Esophagus muscularis mucosa (tissue), 4 donors: ENCODE measurements around the gene VCPKMT. TPM values are rescaled to one million over a fixed set of nuclear protein-coding genes. Genes with fewer than 3 reads are reported as not detected.

ENCODE experiments used
- DNase-seq: peaks from one replicate; pipeline ENCODE4 v3.0.0-alpha.2; 2017; ENCODE audit errors: extremely low spot score
- H3K27ac ChIP-seq, 4 donors: fragments of 200-600 bp; sonication (generic); replicated peaks in 1 of 4; 1 replicate in 3 of 4; 2 replicates in 1 of 4; pipeline ENCODE4 v1.5.1; 2016 to 2019; ENCODE audit warnings: mild to moderate bottlenecking in 1 of 4
- H3K27me3 ChIP-seq, 4 donors: fragments of 200-600 bp; sonication (generic); one replicate each; pipeline versions ENCODE4 v1.5.1 to v1.6.0; 2016 to 2019
- H3K36me3 ChIP-seq, 4 donors: fragments of 200-600 bp; sonication (generic); one replicate each; pipeline ENCODE4 v1.5.1; 2016 to 2019
- H3K4me1 ChIP-seq, 4 donors: fragments of 200-600 bp; sonication (generic); one replicate each; pipeline ENCODE4 v1.5.1; 2016 to 2019
- H3K4me3 ChIP-seq, 4 donors: fragments of 200-600 bp; sonication (generic); 1 replicate in 2 of 4; 2 replicates in 2 of 4; pipeline ENCODE4 v1.5.1; 2016 to 2019; ENCODE audit warnings: mild to moderate bottlenecking in 4 of 4, moderate library complexity in 1 of 4
- H3K9me3 ChIP-seq, 4 donors: fragments of 200-600 bp; sonication (generic); 1 replicate in 3 of 4; 2 replicates in 1 of 4; pipeline ENCODE4 v1.5.1; 2016 to 2019
- CTCF ChIP-seq, 3 experiments: fragments of 200-600 bp in 2 of 3; fragments of 450-650 bp in 1 of 3; sonication (generic) in 2 of 3; IDR thresholded peaks; one replicate each; pipeline ENCODE4 v1.5.1; 2017 to 2019; ENCODE audit warnings: antibody characterized with exemption in 3 of 3, mild to moderate bottlenecking in 2 of 3, moderate library complexity in 1 of 3
- EP300 ChIP-seq: sonication (generic); formaldehyde crosslinking; IDR thresholded peaks from one replicate; pipeline ENCODE4 v1.6.1; 2017; ENCODE audit warnings: antibody characterized with exemption
- POLR2A ChIP-seq: fragments of 450-650 bp; IDR thresholded peaks from one replicate; pipeline ENCODE4 v1.6.1; 2017; ENCODE audit warnings: antibody characterized with exemption, moderate library complexity, mild to moderate bottlenecking, low read depth
- POLR2AphosphoS5 ChIP-seq, 2 donors: sonication (generic); formaldehyde crosslinking; IDR thresholded peaks; one replicate each; pipeline ENCODE4 v1.6.1; 2017; ENCODE audit warnings: antibody characterized with exemption in 2 of 2
- WGBS: methylation state at CpG from one replicate; pipeline ENCODE4 v1.1.5; 2018; 5-methylcytosine and 5-hydroxymethylcytosine counted together
- intact Hi-C: fragments of 100-400 bp; cut with DNase I; formaldehyde crosslinking; loops from one replicate; pipeline ENCODE4 v1.15.1; 2023
- total RNA-seq, 4 donors: library from RNA; depleted of rRNA; stranded (reverse); fragments of >200 nt; gene quantifications; one replicate each; pipeline versions ENCODE4 v1.1.0 to v1.2.1, GENCODE V29; 2016

VCPKMT gene
- total RNA-seq, 4 donors from 2014 or later, result 3.1 to 5.4 (median 4.8) TPM

- H3K4me1 ChIP-seq, result no peaks in the 10 kb centered on the region
- no peaks in the 10 kb centered on the region for H3K9me3 ChIP-seq
- H3K27ac ChIP-seq, result no peak overlapping the region
- H3K4me3 ChIP-seq, result no peak overlapping the region
- H3K36me3 ChIP-seq, result no peaks in the 10 kb centered on the region
- H3K27me3 ChIP-seq, result no peaks in the 10 kb centered on the region
- DNase-seq, result no peak
- TF ChIP-seq POLR2AphosphoS5 (IDR thresholded peaks at IDR 0.05) (no peak), CTCF (IDR thresholded peaks at IDR 0.05) (no peak), POLR2A (no peak), EP300 (no peak)
- WGBS, result 81% methylated on average over 12 of the region's 13 CpGs
- intact Hi-C loops, result no loop called here
These were observed 45.4 kb downstream of the VCPKMT start for GRCh38 chr14:50070840-50071548.

GRCh38 chr14:50070230-50070629 lies 46.1 kb downstream of the VCPKMT start:
- DNase-seq, result no peak
- TF ChIP-seq POLR2AphosphoS5 (IDR thresholded peaks at IDR 0.05), result no peak
- no peak for TF ChIP-seq POLR2A
- TF ChIP-seq CTCF (IDR thresholded peaks at IDR 0.05), result no peak
- no peak for TF ChIP-seq EP300
- Histone ChIP-seq H3K4me1 (no peaks in the 10 kb centered on the region), H3K27me3 (no peaks in the 10 kb centered on the region), H3K27ac (no peak overlapping the region), H3K4me3 (no peak overlapping the region), H3K9me3 (no peaks in the 10 kb centered on the region), H3K36me3 (no peaks in the 10 kb centered on the region)
- WGBS, result 88% methylated on average over 3 of the region's 3 CpGs
- intact Hi-C loops, result no loop called here

- no peak overlapping the region for H3K4me3 ChIP-seq
- no peaks in the 10 kb centered on the region for H3K36me3 ChIP-seq
- 59% methylated on average over 2 of the region's 2 CpGs for WGBS
- H3K27me3 ChIP-seq, result no peaks in the 10 kb centered on the region
- intact Hi-C loops, result no loop called here
- H3K4me1 ChIP-seq, result no peaks in the 10 kb centered on the region
- TF ChIP-seq POLR2A, result no peak
- no peak for TF ChIP-seq EP300
- TF ChIP-seq CTCF (IDR thresholded peaks at IDR 0.05), result no peak
- H3K9me3 ChIP-seq, result no peaks in the 10 kb centered on the region
- no peak overlapping the region for H3K27ac ChIP-seq
- DNase-seq, result no peak
These were observed 47.0 kb downstream of the VCPKMT start for GRCh38 chr14:50069325-50069724.

- Histone ChIP-seq H3K4me1 (no peaks in the 10 kb centered on the region), H3K36me3 (no peaks in the 10 kb centered on the region), H3K9me3 (no peaks in the 10 kb centered on the region), H3K27me3 (no peaks in the 10 kb centered on the region), H3K27ac (no peak overlapping the region), H3K4me3 (no peak overlapping the region)
- 95% methylated on average over 7 of the region's 7 CpGs for whole genome bisulfite sequencing
- intact Hi-C loops, result no loop called here
- no peak for DNase-seq
- TF ChIP-seq POLR2A, result no peak
- TF ChIP-seq CTCF (IDR thresholded peaks at IDR 0.05), result no peak
- TF ChIP-seq EP300, result no peak
- no peak for TF ChIP-seq POLR2AphosphoS5 (IDR thresholded peaks at IDR 0.05)
These were observed 47.9 kb downstream of the VCPKMT start for GRCh38 chr14:50068496-50068895.
